ENCODE data around the gene SDK2. TPM values are rescaled to one million over a fixed set of nuclear protein-coding genes. Genes with fewer than 3 reads are reported as not detected.

Gene SDK2
- polyA plus RNA-seq, 1 of the 3 experiments (the other 2 are of a cell fraction) = 0.02 TPM

- no peak overlapping the region for H3K9ac ChIP-seq
- no peaks in the 10 kb centered on the region for H3K9me2 ChIP-seq
- H2AFZ ChIP-seq (ENCODE audit: low read depth) = no peak overlapping the region
- H3K27me3 ChIP-seq (ENCODE audit: insufficient read depth) = no peaks in the 10 kb centered on the region
- H3K79me2 ChIP-seq (ENCODE audit: insufficient read depth) = no peaks in the 10 kb centered on the region
- POLR2A ChIA-PET = no interaction called here
- no peak overlapping the region for H3K4me3 ChIP-seq (ENCODE audit: low read depth in 2 of 2, low read length in 1 of 2)
- no peaks in the 10 kb centered on the region for H3K36me3 ChIP-seq (replicated peaks in 1 of 2; ENCODE audit: control insufficient read depth in 1 of 2, insufficient read depth in 2 of 2, low read length in 1 of 2)
- H3K27ac ChIP-seq (ENCODE audit: low read depth in 2 of 2, low read length in 1 of 2) = no peak overlapping the region
- no peaks in the 10 kb centered on the region for H4K20me1 ChIP-seq (ENCODE audit: insufficient read depth)
- TF ChIP-seq YY1 (IDR thresholded peaks at IDR 0.05; ENCODE audit: low read depth) (no peak), NRF1 (IDR thresholded peaks at IDR 0.05; ENCODE audit: low read depth, low read length) (no peak), RCOR1 (IDR thresholded peaks at IDR 0.05; ENCODE audit: low read length) (no peak), USF1 (IDR thresholded peaks at IDR 0.05; ENCODE audit: borderline replicate concordance, low read depth) (no peak), FOXJ3 (CRISPR knock-in tag; IDR thresholded peaks at IDR 0.05) (no peak; the same call in 1 of the 2 replicates)
- H3K4me1 ChIP-seq (ENCODE audit: control insufficient read depth in 1 of 2, insufficient read depth in 2 of 2, low read depth in 1 of 2, low read length in 1 of 2) = peaks cover 0 to 34% of the 10 kb centered on the region in 2 experiments; a peak in 1 of 4 replicates
- DNase-seq = no peak
- 48% methylated on average over 7 of the region's 7 CpGs for WGBS (ENCODE audit: low lambda C conversion rate)
- H3K4me2 ChIP-seq = no peak overlapping the region
- CTCF ChIA-PET = interaction anchor here (0.5 to 9.0 kb wide), 8 partner anchors 7 to 606 kb away, joined by 3 to 96 read pairs (median 4); partner anchors contain the start of gene SDK2
- no peaks in the 10 kb centered on the region for H3F3A ChIP-seq (replicated peaks; ENCODE audit: insufficient read depth)
- no peaks in the 10 kb centered on the region for H3K9me3 ChIP-seq
Measured at GRCh38 chr17:73593249-73593965, 50.8 kb downstream of the SDK2 start.

GRCh38 chr17:73592501-73592961 is 51.7 kb downstream of the SDK2 start:
- no peak overlapping the region for H3K4me3 ChIP-seq (ENCODE audit: low read depth in 2 of 2, low read length in 1 of 2)
- H3K4me1 ChIP-seq (ENCODE audit: control insufficient read depth in 1 of 2, insufficient read depth in 2 of 2, low read depth in 1 of 2, low read length in 1 of 2) = peaks cover 0 to 35% of the 10 kb centered on the region in 2 experiments; a peak in 1 of 4 replicates
- TF ChIP-seq USF2 (IDR thresholded peaks at IDR 0.05; ENCODE audit: borderline replicate concordance, low read depth, low read length) (no peak), EP300 (IDR thresholded peaks at IDR 0.05; ENCODE audit: borderline replicate concordance in 1 of 2, low read depth in 1 of 2, low read length in 1 of 2) (no peak), IRF3 (IDR thresholded peaks at IDR 0.05; ENCODE audit: low read depth, low read length) (no peak), POLR2AphosphoS5 (IDR thresholded peaks at IDR 0.05; ENCODE audit: low read depth, low read length) (no peak), GATA2 (CRISPR knock-in tag; IDR thresholded peaks at IDR 0.05) (no peak), RCOR1 (IDR thresholded peaks at IDR 0.05; ENCODE audit: low read length) (no peak), RAD21 (IDR thresholded peaks at IDR 0.05; ENCODE audit: low read length) (no peak), FOXJ3 (CRISPR knock-in tag; IDR thresholded peaks at IDR 0.05) (no peak), FOSL2 (IDR thresholded peaks at IDR 0.05; ENCODE audit: borderline replicate concordance, low read depth) (no peak), CHD2 (IDR thresholded peaks at IDR 0.05; ENCODE audit: low read length, partially characterized antibody) (no peak), MEF2A (IDR thresholded peaks at IDR 0.05; ENCODE audit: borderline replicate concordance, low read depth) (no peak), CTCF (IDR thresholded peaks at IDR 0.05) (no peak), NFIC (IDR thresholded peaks at IDR 0.05; ENCODE audit: borderline replicate concordance) (no peak), ZBTB33 (IDR thresholded peaks at IDR 0.05; ENCODE audit: borderline replicate concordance, low read depth) (no peak), SMC3 (IDR thresholded peaks at IDR 0.05; ENCODE audit: low read depth, low read length) (no peak), RXRA (IDR thresholded peaks at IDR 0.05; ENCODE audit: borderline replicate concordance, low read depth) (no peak)
- H3K4me2 ChIP-seq = no peak overlapping the region
- no peak overlapping the region for H3K27ac ChIP-seq (ENCODE audit: low read depth in 2 of 2, low read length in 1 of 2)
- H3K9ac ChIP-seq = no peak overlapping the region
- no peak for DNase-seq
- H3K36me3 ChIP-seq (replicated peaks in 1 of 2; ENCODE audit: control insufficient read depth in 1 of 2, insufficient read depth in 2 of 2, low read length in 1 of 2) = no peaks in the 10 kb centered on the region
- no peaks in the 10 kb centered on the region for H3K9me2 ChIP-seq
- H3K79me2 ChIP-seq (ENCODE audit: insufficient read depth) = no peaks in the 10 kb centered on the region
- no peaks in the 10 kb centered on the region for H3K27me3 ChIP-seq (ENCODE audit: insufficient read depth)
- no peak overlapping the region for H2AFZ ChIP-seq (ENCODE audit: low read depth)
- H3F3A ChIP-seq (replicated peaks; ENCODE audit: insufficient read depth) = no peaks in the 10 kb centered on the region
- H3K9me3 ChIP-seq = no peaks in the 10 kb centered on the region
- ChIA-PET POLR2A (no interaction called here), CTCF (interaction anchor here (1.1 to 9.0 kb wide), 8 partner anchors 7 to 406 kb away, joined by 3 to 96 read pairs (median 8); partner anchors contain the start of gene SDK2)
- WGBS (ENCODE audit: low lambda C conversion rate) = 60% methylated on average over 18 of the region's 18 CpGs
- H4K20me1 ChIP-seq (ENCODE audit: insufficient read depth) = no peaks in the 10 kb centered on the region
